Adrenal gland (tissue), 19 donors: ENCODE results near the gene GPRIN2. TPM values are rescaled to one million over a fixed set of nuclear protein-coding genes. Genes with fewer than 3 reads are reported as not detected.
"Not testable (repeated sequence)": the region's sequence is repeated elsewhere in the genome, so short reads cannot be mapped to it uniquely, and the experiment has no call there.

Experiments
- DNase-seq, 7 donors: peaks; one replicate each; pipeline ENCODE4 v3.0.0-alpha.2; 2019 to 2020
- H3K27ac ChIP-seq, 5 donors: fragments of 200-600 bp; sonication (generic) in 4 of 5; 1 replicate in 3 of 5; 2 replicates in 2 of 5; pipeline versions ENCODE4 v1.5.1 to v1.8.0; 2016 to 2020; ENCODE audit warnings: mild to moderate bottlenecking in 1 of 5
- H3K27me3 ChIP-seq: fragments of 200-600 bp; 2 replicates; pipeline ENCODE4 v1.8.0; 2021
- H3K36me3 ChIP-seq, 2 donors: fragments of 200-600 bp; replicated peaks in 1 of 2; 1 replicate in 1 of 2; 2 replicates in 1 of 2; pipeline versions ENCODE4 v1.5.1 to v1.8.0; 2018 to 2022
- H3K4me1 ChIP-seq, 2 donors: fragments of 200-600 bp; replicated peaks in 1 of 2; 1 replicate in 1 of 2; 2 replicates in 1 of 2; pipeline versions ENCODE4 v1.5.1 to v1.8.0; 2018 to 2021
- H3K4me3 ChIP-seq, 4 donors: fragments of 200-600 bp; sonication (generic) in 3 of 4; one replicate each; pipeline ENCODE4 v1.5.1; 2016 to 2018
- H3K9me3 ChIP-seq, 3 donors: fragments of 200-600 bp; sonication (generic) in 1 of 3; replicated peaks in 1 of 3; 1 replicate in 2 of 3; 2 replicates in 1 of 3; pipeline versions ENCODE4 v1.5.1 to v1.8.0; 2016 to 2021
- POLR2A ChIP-seq, 2 donors: fragments of 450-650 bp; IDR thresholded peaks; one replicate each; pipeline ENCODE4 v1.6.1; 2017; ENCODE audit warnings: antibody characterized with exemption in 2 of 2, mild to moderate bottlenecking in 2 of 2, moderate library complexity in 1 of 2
- WGBS, 4 donors: extraction: QIAGEN DNeasy Blood & Tissue Kit in 2 of 4; methylation state at CpG; one replicate each; pipeline versions ENCODE4 v1.1.5 to v1.1.7; 2013 to 2017; 5-methylcytosine and 5-hydroxymethylcytosine counted together
- intact Hi-C, 2 donors: fragments of 100-400 bp; cut with DNase I; formaldehyde crosslinking; loops; one replicate each; pipeline versions ENCODE4 v1.14.1 to v1.15.0; 2022 to 2023
- long read RNA-seq, 10 donors: library from polyadenylated mRNA in 3 of 10; unstranded in 2 of 10; stranded (forward) in 1 of 10; transcript quantifications; one replicate each; pipeline ENCODE4 v2.0.0 and lab custom pipeline, GENCODE V29; 2021 to 2026
- polyA plus RNA-seq, 3 donors: library from polyadenylated mRNA; stranded (reverse); fragments of 200-250 nt in 2 of 3; fragments of 350-450 nt in 1 of 3; fragmentation: Illumina TruSeq in 1 of 3; extraction: RNeasy Lipid Tissue Mini Kit (QIAGEN cat#74804) in 1 of 3; gene quantifications; one replicate each; pipeline ENCODE4 v1.2.3, GENCODE V29; 2013 to 2014
- total RNA-seq, 9 donors: library from RNA; depleted of rRNA in 4 of 9; stranded (reverse); fragments of >200 nt in 4 of 9; fragments of 120-200 nt in 1 of 9; fragmentation: NEBNext Ultra II Directional in 1 of 9; extraction: Animal tissue kit (Norgen Biotek cat#: 25700) in 1 of 9; gene quantifications; one replicate each; pipeline versions ENCODE4 v1.1.0 to v1.2.4, GENCODE V29; 2013 to 2023
- TF ChIP-seq, protein P1 (sequence below), 6 experiments: fragments of 450-650 bp in 4 of 6; fragments of 200-600 bp in 2 of 6; sonication (generic) in 1 of 6; IDR thresholded peaks; 1 replicate in 5 of 6; 2 replicates in 1 of 6; pipeline versions ENCODE4 v1.5.1 to v1.8.0; 2016 to 2021; ENCODE audit warnings: antibody characterized with exemption in 6 of 6, mild to moderate bottlenecking in 2 of 6, moderate library complexity in 1 of 6
- donor health status: healthy with polysubstance abuse.
- donor health status: Bipolar disorder and iron deficiency.
- donor health status: DM: yes; HTN: yes; CAD: no.
- donor health status: DM: no; HTN: no; CAD: no.
- donor health status: DM: no; HTN: no; CAD: no.
- donor health status: DM: yes; HTN: yes; CAD: no.

Gene GPRIN2
- under 1 TPM in 3 of 9 donors, not detected in 6; 0.22 to 0.44 (median 0.28) TPM for total RNA-seq
- polyA plus RNA-seq, result under 1 TPM in 2 of 3 donors, not detected in 1; 0.17 to 0.56 TPM
- long read RNA-seq, donor 1, result 0 reads
- long read RNA-seq, donor 2, result 0 reads
- long read RNA-seq, donor 3, result 0 reads
- long read RNA-seq, donor 4, result 0 reads
- long read RNA-seq, donor 5, result 0 reads
- long read RNA-seq, donor 6, result 0 reads
- long read RNA-seq, donor 7, result 0 reads
- long read RNA-seq, donor 8, result 0 reads
- long read RNA-seq, donor 9, result 0 reads
- long read RNA-seq, donor 10, result 0 reads

DNA sequence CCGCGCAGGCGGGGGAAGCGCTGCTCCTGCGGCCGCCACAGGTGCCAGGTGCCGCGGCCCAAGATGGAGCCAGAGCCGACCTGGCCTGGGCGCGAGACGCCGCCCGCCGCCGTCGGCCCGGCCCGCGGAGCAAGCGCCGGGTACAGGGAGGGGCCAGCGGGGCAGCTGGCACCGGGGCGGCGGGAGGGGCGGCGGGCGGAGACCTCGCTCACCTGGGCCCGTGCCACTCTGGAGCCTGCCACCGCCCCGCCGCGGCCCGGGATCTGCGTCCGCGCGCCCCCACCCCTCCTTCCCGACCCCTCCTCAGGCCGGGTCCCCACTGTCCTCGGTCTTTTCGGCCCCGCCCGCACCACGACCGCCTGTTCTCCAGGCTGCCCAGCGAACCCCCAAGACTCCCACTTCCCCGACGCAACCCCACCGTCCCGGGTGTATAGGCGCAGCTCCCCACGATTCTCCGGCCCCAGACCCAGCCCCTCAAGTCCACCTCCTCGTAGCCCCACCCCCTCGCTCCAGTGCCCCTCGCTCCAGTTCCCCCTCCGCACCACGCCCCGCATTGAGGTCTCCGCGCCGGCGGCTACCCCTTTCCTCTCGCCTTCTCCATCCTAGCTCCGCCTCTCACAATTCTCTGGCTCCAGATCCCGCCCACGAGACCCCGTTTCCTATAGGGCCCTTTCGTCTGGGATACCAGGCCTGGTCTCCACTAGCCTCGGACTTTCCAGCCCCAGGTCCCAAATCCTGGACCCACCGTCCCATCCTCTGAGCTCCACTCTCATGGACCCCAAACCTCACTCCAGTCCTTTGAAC lies at the start of gene GPRIN2:
Gene GPRIN2, minus strand, starts transcription at position 144 of the 804 bp plus-strand sequence. CDS start 5,922 bp downstream, outside the sequence.
- Histone ChIP-seq H3K36me3 (no peaks in the 10 kb centered on the region), H3K4me1 (peaks cover 6 to 11% of the 10 kb centered on the region in 2 donors), H3K27ac (no peak within 1 kb of the TSS), H3K27me3 (peaks cover 67% of the 10 kb centered on the region), H3K4me3 (peak within 1 kb of the TSS in 1 of 4 donors; percentile 56), H3K9me3 (no peaks in the 10 kb centered on the region)
- intact Hi-C loops, result no loop called here
- TF ChIP-seq POLR2A (IDR thresholded peaks at IDR 0.05), result no peak
- TF ChIP-seq, protein P1, sequence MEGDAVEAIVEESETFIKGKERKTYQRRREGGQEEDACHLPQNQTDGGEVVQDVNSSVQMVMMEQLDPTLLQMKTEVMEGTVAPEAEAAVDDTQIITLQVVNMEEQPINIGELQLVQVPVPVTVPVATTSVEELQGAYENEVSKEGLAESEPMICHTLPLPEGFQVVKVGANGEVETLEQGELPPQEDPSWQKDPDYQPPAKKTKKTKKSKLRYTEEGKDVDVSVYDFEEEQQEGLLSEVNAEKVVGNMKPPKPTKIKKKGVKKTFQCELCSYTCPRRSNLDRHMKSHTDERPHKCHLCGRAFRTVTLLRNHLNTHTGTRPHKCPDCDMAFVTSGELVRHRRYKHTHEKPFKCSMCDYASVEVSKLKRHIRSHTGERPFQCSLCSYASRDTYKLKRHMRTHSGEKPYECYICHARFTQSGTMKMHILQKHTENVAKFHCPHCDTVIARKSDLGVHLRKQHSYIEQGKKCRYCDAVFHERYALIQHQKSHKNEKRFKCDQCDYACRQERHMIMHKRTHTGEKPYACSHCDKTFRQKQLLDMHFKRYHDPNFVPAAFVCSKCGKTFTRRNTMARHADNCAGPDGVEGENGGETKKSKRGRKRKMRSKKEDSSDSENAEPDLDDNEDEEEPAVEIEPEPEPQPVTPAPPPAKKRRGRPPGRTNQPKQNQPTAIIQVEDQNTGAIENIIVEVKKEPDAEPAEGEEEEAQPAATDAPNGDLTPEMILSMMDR (IDR thresholded peaks at IDR 0.05), result no peak
- WGBS, 4 donors, result 5 to 14% (median 7%) methylated on average over 35 to 74 of the region's 74 CpGs
- DNase-seq, result peak in 6 of 7 donors; percentile 13 to 44 (median 20)

DNA sequence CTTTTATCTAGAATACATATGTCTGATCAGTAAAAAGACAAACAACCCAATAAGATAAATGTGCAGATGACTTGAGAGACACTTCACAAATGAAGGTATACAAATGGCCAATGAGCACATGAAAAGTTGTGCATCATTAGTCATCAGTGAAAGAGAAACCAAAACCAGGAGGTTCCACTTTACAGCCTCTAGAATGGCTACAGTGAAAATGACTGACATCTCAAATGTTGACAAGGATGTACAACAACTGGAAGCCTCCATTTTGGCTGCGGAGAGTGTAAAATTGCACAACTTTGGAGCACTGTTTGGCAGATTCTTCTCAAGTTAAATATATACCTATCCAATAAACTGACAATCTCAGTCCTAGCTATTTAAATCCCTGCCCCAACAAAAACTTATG lies 44.1 kb upstream of the GPRIN2 start:
- H3K27me3 ChIP-seq, H3K9me3 ChIP-seq, H3K4me3 ChIP-seq, DNase-seq, H3K27ac ChIP-seq, intact Hi-C loops, H3K36me3 ChIP-seq, H3K4me1 ChIP-seq: not testable (repeated sequence)
- 60 to 79% (median 69%) methylated on average over 1 of the region's 1 CpG; no CpG with 5 or more reads in 1 of the 4 donors for WGBS, 4 donors

DNA sequence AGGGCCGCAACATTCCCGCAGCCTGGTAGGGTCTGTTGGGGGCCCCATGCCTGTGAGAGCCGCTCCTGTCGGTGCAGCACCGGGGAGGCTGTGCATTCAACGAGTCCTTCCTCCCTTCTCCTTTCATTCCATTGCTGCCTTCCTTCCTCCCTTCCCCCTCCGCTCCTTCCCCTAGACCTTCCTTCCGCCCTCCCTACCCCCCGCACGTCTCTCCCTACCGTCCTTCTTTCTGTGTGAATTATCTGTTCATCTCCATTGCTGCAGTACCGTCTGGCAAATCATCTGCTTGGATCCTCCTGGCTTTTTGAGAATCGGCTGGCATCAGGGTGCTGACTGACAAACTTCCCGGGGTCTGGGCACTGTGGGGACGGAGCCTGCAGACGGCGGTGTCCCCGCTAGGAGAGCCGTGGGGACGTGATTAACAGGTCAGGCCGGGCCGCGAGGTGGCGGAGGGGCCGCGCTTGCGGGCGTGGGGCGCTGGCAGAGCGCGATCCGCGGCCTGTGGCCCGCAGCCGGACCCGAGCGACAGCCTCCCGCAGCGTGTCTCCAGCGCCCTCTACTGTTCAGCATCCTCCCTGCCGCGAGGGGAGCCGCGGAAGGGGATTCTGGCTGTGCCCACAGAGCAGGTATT lies 41.3 kb upstream of the GPRIN2 start:
- H3K27me3 ChIP-seq, H3K9me3 ChIP-seq, H3K36me3 ChIP-seq, H3K4me1 ChIP-seq, intact Hi-C loops: not testable (repeated sequence)
- peak overlapping the region in 1 of 5 donors; percentile 74 for H3K27ac ChIP-seq
- peak overlapping the region in 1 of 4 donors; percentile 43 for H3K4me3 ChIP-seq
- peak in 2 of 7 donors; percentile 36 for DNase-seq
- 0 to 1% (median 1%) methylated on average over 17 to 24 of the region's 44 CpGs; no CpG with 5 or more reads in 1 of the 4 donors for WGBS, 4 donors

DNA sequence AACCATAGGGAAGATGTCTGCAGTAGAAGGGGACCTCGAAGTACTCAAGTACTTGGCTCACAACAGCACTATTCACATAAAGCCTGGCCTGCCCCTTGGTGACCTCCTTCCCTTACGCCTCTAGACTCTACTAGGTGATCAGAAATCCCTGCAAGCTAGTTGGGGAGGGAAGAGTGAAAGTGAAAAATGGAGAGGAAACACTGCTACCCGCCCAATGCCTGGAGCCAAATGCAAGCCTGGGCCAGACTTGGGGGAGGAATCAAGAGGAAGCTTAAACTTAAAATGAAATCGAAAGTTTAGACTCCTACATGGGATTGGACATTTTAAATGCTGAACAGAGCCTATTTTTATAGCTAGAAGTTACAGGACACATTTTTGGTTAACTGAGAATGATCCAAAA lies 40.1 kb upstream of the GPRIN2 start:
- intact Hi-C loops, H3K4me1 ChIP-seq, H3K36me3 ChIP-seq, H3K9me3 ChIP-seq, H3K27me3 ChIP-seq, H3K4me3 ChIP-seq: not testable (repeated sequence)
- peak in 1 of 7 donors; percentile 11 for DNase-seq
- 32 to 67% (median 57%) methylated on average over 2 of the region's 4 CpGs for WGBS, 4 donors
- peak overlapping the region in 1 of 5 donors; percentile 21 for H3K27ac ChIP-seq

DNA sequence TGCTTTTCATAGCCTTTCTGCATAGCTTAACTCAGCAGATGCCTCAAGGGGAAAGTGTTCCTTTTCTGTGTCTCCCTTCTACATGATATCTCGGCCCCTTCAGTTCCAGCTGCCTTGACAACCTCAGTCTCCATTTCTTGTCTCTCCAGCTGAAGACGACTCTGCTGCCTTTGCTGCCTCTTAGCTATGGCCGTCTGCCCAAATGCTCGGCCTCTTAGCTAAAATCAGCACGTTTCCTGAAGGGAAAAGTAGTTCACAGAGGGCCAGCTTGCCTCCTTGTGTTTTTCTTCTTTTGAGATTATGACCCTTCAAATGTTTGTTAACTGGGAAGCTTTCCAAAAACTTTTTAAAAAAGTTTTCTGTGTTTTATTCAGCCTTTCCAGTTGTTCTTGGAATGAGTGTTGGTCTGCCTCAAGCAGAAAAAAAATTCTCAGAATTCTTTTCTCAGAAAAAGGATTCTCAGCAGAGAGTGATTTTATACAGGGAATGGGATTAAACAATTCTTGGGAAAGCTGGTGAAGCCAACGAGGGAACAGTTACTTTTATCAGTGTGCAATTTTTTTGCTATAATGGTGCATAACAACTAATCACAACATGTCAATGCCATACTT lies 38.1 kb upstream of the GPRIN2 start:
- intact Hi-C loops, H3K4me3 ChIP-seq, H3K4me1 ChIP-seq, H3K27me3 ChIP-seq, H3K36me3 ChIP-seq, H3K27ac ChIP-seq, H3K9me3 ChIP-seq, DNase-seq: not testable (repeated sequence)
- 53 to 65% (median 56%) methylated on average over 3 to 5 of the region's 6 CpGs for WGBS, 4 donors

DNA sequence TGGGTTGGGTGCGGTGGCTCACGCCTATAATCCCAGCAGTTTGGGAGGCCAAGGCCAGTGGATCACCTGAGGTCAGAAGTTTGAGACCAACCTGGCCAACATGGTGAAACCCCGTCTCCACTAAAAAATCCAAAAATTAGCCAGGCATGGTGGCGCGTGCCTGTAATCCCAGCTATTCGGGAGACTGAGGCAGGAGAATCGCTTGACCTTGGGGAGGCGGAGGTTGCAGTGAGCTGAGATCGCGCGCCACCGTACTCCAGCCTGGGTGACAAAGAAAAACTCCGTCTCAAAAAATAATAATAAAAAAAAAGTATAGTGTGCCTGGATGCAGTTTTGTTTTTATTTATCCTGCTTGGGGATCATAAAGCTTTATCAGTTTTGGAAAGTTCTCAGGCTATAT lies 36.8 kb upstream of the GPRIN2 start:
- H3K4me1 ChIP-seq, H3K27ac ChIP-seq, H3K9me3 ChIP-seq, H3K4me3 ChIP-seq, H3K36me3 ChIP-seq, intact Hi-C loops, DNase-seq, H3K27me3 ChIP-seq: not testable (repeated sequence)
- WGBS, 4 donors, result 93 to 94% (median 94%) methylated on average over 11 to 13 of the region's 13 CpGs

DNA sequence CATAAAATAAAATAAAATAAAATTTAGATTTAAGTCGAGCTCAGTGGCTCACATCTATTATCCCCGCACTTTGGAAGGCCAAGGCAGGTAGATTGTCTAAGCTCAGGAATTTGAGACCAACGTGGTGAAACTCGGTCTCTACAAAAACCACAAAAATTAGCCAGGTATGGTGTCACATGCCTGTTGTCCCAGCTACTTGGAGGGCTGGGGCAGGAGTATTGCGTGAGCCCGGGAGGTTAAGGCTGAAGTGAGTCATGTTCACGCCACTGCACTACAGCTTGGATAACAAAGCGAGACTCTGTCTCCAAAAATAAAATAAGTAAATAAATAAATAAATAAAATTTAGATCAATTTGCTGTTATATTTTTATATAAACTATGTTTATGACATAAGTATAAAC lies 34.6 kb upstream of the GPRIN2 start:
- DNase-seq, H3K36me3 ChIP-seq, H3K4me1 ChIP-seq, H3K27ac ChIP-seq, H3K27me3 ChIP-seq, intact Hi-C loops, H3K4me3 ChIP-seq, H3K9me3 ChIP-seq: not testable (repeated sequence)
- 100% methylated on average over 1 of the region's 8 CpGs; no CpG with 5 or more reads in 3 of the 4 donors for WGBS, 4 donors

DNA sequence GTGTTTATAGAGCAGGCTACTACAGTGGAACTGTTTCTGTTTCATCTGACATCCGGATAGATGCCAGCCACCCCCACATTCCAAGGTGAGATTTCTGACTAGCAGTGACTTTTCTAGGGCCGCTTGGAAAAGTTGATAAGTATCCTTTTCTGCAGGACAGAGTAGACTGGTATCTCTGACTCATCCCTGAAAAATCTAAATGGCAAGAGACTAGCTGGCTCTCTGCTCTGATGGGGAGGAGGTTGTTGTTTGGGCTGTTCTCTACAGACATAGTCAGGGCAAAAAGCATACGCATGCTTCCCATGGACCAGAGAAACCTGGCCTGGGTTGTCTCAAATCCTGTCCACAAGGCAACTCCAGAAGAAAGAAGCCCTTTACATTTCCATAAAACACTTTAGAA lies 33.1 kb upstream of the GPRIN2 start:
- H3K36me3 ChIP-seq, DNase-seq, H3K27me3 ChIP-seq, H3K9me3 ChIP-seq, intact Hi-C loops, H3K27ac ChIP-seq, H3K4me1 ChIP-seq, H3K4me3 ChIP-seq: not testable (repeated sequence)
- WGBS, 4 donors, result no CpG with 5 or more reads among the region's 3 CpGs

DNA sequence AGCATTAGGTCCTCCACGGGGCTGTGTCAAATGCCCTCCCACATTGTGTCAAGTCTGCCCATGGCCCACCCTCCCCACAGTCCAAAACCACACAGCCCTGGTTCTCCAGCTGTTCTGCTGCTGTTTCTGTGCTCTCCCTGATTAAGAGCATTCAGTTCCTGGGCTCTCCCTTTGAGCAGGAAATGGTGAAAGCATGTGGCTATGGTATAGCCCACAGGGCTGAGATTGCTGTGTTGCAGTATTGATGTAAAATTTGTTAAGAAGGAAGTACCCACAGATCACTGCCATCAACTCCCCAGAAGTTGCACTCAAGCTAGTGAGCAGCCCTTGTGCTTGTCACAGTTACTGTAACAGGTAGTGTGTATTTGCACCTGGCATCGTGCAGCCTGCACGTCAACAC lies 31.8 kb upstream of the GPRIN2 start:
- H3K4me1 ChIP-seq, H3K4me3 ChIP-seq, H3K27me3 ChIP-seq, H3K27ac ChIP-seq, H3K9me3 ChIP-seq, intact Hi-C loops, H3K36me3 ChIP-seq, DNase-seq: not testable (repeated sequence)
- WGBS, 4 donors, result no CpG with 5 or more reads among the region's 3 CpGs
